RWPE1 (cell line): ENCODE results near the gene HSD17B3.
A peak's percentile ranks its signal among the peaks of the same experiment; 100 is the strongest.

Source experiments
- CTCF ChIA-PET: fragments of 350-600 bp; sonication (Branson Sonifier 250); formaldehyde crosslinking; extraction: SDS; loops from one replicate; lab custom pipeline; 2021; lab: Yijun Ruan, JAX
- POLR2A ChIA-PET: fragments of 400-600 bp; formaldehyde crosslinking; extraction: SDS; loops from one replicate; lab custom pipeline; 2020; ENCODE audit warnings: antibody characterized with exemption; ENCODE audit not compliant: low non-redundant PET; lab: Yijun Ruan, JAX
- DNase-seq: peaks from one replicate; pipeline ENCODE4 v3.0.0; 2012; ENCODE audit warnings: low spot score
- H3K27ac ChIP-seq: fragments of 450-650 bp; 2 replicates; pipeline ENCODE4 v1.5.1; 2017
- TF ChIP-seq, protein P1 (sequence below): fragments of 450-650 bp; conservative IDR thresholded peaks from 2 replicates; pipeline ENCODE4 v1.5.1; 2017; ENCODE audit warnings: low read depth, mild to moderate bottlenecking

HSD17B3 gene

DNA sequence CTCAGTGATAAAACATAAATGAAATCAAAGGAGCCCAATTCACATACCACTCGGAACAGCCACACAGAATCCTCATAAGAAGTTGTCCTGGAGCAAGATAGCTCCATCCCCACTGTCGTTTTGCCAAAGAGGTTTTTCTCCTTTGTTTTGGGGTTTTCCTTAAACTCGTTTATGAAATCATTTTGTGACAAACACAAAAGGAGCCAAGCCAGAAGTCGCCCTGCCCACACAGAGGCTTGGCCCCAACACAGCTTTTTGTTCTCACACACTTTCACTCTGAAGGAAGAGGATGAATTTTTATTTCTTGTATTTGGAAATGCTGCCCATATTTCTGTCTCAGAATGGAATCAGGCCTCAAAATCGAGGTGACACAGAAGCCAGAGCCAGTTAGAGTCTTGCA lies 113.4 kb downstream of the HSD17B3 start:
- POLR2A ChIA-PET: no interaction called here
- TF ChIP-seq, protein P1, sequence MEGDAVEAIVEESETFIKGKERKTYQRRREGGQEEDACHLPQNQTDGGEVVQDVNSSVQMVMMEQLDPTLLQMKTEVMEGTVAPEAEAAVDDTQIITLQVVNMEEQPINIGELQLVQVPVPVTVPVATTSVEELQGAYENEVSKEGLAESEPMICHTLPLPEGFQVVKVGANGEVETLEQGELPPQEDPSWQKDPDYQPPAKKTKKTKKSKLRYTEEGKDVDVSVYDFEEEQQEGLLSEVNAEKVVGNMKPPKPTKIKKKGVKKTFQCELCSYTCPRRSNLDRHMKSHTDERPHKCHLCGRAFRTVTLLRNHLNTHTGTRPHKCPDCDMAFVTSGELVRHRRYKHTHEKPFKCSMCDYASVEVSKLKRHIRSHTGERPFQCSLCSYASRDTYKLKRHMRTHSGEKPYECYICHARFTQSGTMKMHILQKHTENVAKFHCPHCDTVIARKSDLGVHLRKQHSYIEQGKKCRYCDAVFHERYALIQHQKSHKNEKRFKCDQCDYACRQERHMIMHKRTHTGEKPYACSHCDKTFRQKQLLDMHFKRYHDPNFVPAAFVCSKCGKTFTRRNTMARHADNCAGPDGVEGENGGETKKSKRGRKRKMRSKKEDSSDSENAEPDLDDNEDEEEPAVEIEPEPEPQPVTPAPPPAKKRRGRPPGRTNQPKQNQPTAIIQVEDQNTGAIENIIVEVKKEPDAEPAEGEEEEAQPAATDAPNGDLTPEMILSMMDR: no peak
- no peak for DNase-seq
- H3K27ac ChIP-seq: no peak overlapping the region
- CTCF ChIA-PET: interaction anchor here (0.7 kb wide), 1 partner anchor 29 kb away, joined by 4 read pairs; no protein-coding TSS in a partner anchor

DNA sequence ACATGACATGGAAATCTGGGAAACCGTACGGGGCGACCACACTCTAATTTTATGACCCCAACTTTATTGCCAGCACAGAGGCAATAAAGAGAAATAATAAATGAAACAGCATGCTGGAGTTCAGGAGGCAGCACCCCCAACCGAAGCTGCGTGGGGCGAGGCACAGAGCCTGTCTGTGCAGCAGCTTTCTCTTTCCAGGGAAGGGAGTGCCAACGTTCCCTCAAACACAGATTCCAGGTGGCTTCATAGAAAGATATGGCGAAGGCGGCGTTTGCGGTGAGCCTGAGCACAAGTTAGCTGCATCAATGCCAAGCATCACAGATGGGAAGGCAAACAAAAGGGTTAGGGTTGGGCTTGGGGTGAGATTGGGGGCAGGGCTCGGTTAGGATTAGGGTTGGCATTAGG lies 114.8 kb downstream of the HSD17B3 start:
- TF ChIP-seq, protein P1: no peak
- peak overlapping the region; percentile 88 for H3K27ac ChIP-seq
- ChIA-PET POLR2A (no interaction called here), CTCF (interaction anchor here (0.7 kb wide), 1 partner anchor 28 kb away, joined by 3 read pairs; no protein-coding TSS in a partner anchor)
- DNase-seq: no peak

- POLR2A ChIA-PET: interaction anchor here (0.6 kb wide), 1 partner anchor 745 kb away, joined by 3 read pairs; no protein-coding TSS in a partner anchor
- DNase-seq: peak; percentile 83
- peak overlapping the region; percentile 88 for H3K27ac ChIP-seq
- TF ChIP-seq, protein P1: no peak
- CTCF ChIA-PET: interaction anchor here (0.7 kb wide), 2 partner anchors 28 to 960 kb away, joined by 3 read pairs; no protein-coding TSS in a partner anchor
Observed at GRCh38 chr9:96186591-96187011, 115.4 kb downstream of the HSD17B3 start.

- TF ChIP-seq, protein P1: no peak
- no peak for DNase-seq
- ChIA-PET POLR2A (no interaction called here), CTCF (no interaction called here)
- peak overlapping the region; percentile 59 for H3K27ac ChIP-seq
Observed at GRCh38 chr9:96185518-96186156, 116.3 kb downstream of the HSD17B3 start.
